GM12874 (cell line): Measurements from ENCODE around the gene CSNK1D.

Source experiments
- TF ChIP-seq, protein P1 (sequence below): IDR thresholded peaks from 2 replicates; pipeline ENCODE4 v1.5.1; 2011; ENCODE audit warnings: low read depth, mild to moderate bottlenecking, control low read depth, low read length, moderate library complexity; ENCODE audit not compliant: insufficient read depth

CSNK1D gene

DNA sequence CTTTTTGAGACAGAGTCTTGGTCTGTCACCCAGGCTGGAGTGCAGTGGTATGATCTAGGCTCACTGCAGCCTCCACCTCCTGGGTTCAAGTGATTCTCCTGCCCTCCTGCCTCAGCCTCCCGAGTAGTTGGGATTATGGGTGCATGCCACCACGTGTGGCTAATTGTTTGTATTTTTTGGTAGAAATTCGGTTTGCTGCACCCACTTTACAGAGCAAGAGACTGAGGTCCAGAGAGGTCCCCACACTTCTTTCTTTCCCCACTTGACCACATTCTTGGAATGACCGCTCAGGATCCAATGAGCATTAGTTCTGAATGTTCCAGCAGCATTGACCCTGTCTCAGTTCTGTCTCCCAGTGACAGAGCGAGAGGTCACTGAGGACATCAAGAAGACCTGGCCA lies 50.0 kb downstream of the CSNK1D start:
- TF ChIP-seq, protein P1, sequence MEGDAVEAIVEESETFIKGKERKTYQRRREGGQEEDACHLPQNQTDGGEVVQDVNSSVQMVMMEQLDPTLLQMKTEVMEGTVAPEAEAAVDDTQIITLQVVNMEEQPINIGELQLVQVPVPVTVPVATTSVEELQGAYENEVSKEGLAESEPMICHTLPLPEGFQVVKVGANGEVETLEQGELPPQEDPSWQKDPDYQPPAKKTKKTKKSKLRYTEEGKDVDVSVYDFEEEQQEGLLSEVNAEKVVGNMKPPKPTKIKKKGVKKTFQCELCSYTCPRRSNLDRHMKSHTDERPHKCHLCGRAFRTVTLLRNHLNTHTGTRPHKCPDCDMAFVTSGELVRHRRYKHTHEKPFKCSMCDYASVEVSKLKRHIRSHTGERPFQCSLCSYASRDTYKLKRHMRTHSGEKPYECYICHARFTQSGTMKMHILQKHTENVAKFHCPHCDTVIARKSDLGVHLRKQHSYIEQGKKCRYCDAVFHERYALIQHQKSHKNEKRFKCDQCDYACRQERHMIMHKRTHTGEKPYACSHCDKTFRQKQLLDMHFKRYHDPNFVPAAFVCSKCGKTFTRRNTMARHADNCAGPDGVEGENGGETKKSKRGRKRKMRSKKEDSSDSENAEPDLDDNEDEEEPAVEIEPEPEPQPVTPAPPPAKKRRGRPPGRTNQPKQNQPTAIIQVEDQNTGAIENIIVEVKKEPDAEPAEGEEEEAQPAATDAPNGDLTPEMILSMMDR: no peak

DNA sequence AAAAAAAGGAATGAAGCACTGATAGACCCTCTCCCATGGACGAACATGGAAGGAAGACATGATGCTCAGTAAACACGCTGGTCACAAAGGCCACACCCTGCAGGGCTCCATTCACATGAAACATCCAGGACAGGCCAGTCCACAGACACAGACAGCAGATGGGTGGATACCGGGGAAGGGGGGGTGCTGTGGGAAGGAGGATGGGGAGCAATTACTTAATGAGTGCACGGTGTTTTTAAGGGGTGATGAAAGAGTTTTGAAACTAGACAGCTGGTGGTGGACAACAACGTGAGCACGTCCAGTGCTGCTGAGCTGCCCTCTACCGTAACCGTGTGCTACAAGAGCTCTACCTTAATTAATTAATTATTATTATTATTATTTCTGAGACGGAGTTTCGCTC lies 50.7 kb downstream of the CSNK1D start:
- TF ChIP-seq, protein P1: no peak

DNA sequence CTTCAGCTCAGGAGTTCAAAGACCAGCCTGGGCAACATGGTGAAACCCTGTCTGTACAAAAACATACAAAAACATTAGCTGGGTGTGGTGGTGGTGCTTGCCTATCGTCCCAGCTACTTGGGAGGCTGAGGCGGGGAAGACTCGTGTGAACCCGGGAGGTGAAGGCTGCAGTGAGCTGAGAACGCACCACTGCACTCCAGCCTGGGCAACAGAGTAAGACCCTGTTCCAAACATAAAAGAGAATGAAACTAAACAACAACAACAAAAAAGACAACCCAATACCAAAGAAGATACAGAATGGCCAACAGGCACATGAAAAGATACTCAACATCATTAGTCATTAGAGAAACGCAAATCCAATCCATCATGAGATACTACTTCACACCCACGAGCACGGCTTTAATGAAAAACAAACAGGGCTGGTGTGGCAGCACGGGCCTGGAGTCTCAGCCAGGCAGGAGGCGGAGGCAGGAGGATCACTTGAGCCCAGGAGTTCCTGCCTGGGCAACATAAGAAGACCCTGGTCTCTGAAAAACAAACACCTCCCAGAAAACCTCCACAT lies 52.1 kb downstream of the CSNK1D start:
- TF ChIP-seq, protein P1: no peak

DNA sequence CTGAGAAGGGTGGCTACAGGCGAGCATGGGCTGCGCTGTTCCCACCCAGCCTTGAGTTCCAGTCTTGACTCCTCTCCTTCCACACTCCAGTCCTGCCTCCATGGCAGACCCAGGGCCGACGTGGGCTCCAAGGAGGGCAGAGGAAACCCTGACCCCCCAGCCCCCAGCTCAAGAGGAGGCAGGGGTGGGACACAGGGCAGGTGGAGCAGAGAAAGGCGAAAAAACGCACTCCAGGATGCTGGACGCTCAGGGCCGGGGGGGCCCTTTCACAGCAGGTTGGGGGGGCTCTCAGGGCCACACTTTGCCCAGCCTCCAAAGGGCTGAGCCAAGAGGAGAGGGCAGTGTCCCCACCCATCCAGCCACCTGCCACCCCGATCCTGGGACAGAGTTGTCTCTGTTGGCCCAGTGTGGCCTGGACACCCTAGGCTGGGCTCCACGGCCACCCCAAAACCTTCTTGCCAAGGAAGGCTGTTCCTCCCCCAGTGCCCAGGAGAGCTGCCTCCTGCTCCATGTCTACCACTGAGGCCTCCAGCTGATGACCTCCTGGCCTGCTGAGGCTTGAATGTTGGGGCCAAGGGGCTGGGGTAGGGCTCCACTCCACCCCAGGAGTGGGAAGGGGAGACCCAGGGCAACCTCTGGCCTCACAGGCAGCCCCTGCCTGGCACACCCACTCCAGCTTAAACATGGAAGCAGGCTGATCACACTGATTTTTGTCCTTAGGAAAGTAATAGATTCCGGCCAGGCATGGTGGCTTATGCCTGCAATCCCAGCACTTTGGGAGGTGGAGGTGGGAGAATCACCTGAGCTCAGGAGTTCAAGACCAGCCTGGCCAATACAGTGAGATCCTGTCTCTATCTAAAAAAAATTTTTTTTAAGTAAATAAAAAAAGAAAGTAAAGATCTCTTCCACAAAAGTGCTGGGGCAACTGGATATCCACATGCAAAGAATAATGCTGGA lies 53.5 kb downstream of the CSNK1D start:
- TF ChIP-seq, protein P1: no peak

DNA sequence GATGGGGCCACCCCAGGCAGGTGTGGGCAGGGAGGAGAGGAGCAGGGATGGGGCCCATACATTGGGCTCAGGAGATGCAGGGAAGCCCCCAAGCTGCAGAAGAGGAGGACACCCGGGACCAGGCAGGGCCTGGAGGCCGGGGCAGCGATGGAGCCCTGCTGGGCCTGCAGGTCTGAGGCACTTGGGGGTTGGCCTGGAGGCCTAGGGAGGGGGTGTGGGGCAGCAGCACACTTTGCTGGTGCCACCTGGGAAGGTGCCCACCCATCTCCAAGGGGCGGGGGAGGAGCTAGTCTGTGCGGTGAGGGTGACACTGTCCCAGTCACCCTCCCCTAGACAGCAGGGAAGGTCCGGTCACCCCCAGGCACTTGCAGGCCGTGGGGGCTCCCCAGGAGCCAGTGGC lies 54.4 kb downstream of the CSNK1D start:
- TF ChIP-seq, protein P1: no peak

DNA sequence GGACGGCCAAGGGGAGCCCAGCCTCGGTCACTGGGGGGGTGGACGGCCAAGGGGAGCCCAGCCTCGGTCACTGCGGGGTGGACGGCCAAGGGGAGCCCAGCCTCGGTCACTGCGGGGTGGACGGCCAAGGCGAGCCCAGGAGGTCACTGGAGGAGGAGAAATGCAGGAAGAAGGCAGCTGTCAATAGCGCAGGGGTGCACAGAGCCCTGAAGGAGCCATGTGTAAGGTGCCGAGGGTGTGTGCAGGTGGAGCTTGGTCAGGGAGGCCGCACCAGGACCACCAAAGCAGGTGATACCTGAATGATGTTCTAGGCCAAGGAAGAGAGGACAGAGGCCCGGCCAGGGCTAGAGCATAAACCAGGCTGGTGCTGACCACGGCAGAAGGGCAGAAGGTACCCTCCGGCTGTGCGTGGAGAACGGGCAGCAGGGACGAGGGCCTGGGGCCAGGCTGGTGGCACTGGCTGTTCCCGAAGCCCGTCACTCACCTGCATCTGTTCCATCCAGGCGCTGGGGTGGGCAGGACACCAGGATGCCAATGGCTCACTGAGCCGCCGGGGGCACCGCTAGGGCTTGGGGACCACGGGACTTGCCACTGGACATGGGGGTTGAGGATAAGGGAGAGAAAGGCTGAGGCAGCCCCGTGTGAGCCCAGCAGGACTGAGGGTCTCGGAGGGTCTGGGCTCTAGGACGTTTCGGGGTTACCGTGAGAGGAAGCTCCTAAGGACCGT lies 55.0 kb downstream of the CSNK1D start:
- TF ChIP-seq, protein P1: no peak
